Panc1 (cell line): Measurements from ENCODE around the gene LGSN. TPM values are rescaled to one million over a fixed set of nuclear protein-coding genes. Genes with fewer than 3 reads are reported as not detected.

Source experiments
- ATAC-seq: fragments of 200-7000 bp; cut with Tn5 transposase; 2 replicates; pipeline ENCODE4 v1.9.1; 2020; ENCODE audit warnings: mild to moderate bottlenecking, moderate library complexity
- BruUV-seq: library from RNA; stranded (reverse); fragments of 400-500 nt; replicated peaks from 2 replicates; lab custom pipeline; 2021; lab: Mats Ljungman, UMichigan
- CTCF ChIA-PET: fragments of 300-600 bp; sonication (Branson Sonifier 250); formaldehyde crosslinking; loops from one replicate; lab custom pipeline; 2022; ENCODE audit warnings: antibody characterized with exemption; lab: Charles Lee
- POLR2A ChIA-PET: fragments of 300-600 bp; sonication (Branson Sonifier 250); formaldehyde crosslinking; loops from one replicate; lab custom pipeline; 2022; ENCODE audit warnings: antibody characterized with exemption; lab: Charles Lee
- DNase-seq: peaks from one replicate; pipeline ENCODE4 v3.0.0-alpha.2; 2010; ENCODE audit warnings: low read depth, low spot score
- H3K27ac ChIP-seq: 2 replicates; pipeline ENCODE4 v1.5.1; 2011; ENCODE audit warnings: mild to moderate bottlenecking, low read length, inconsistent platforms
- H3K27me3 ChIP-seq: fragments of 200-500 bp; sonication (Bioruptor generic); 2 replicates; pipeline ENCODE4 v1.6.0; 2014; ENCODE audit warnings: low read length, inconsistent platforms; ENCODE audit not compliant: control insufficient read depth, insufficient read depth
- H3K36me3 ChIP-seq: fragments of 200-500 bp; sonication (Bioruptor generic); 2 replicates; pipeline ENCODE4 v1.5.1; 2014; ENCODE audit warnings: inconsistent platforms, mild to moderate bottlenecking, low read length, moderate library complexity; ENCODE audit not compliant: control insufficient read depth, insufficient read depth
- H3K4me1 ChIP-seq: 2 replicates; pipeline ENCODE4 v1.5.1; 2011; ENCODE audit warnings: inconsistent platforms, mild to moderate bottlenecking, low read length, moderate library complexity; ENCODE audit not compliant: control insufficient read depth, insufficient read depth
- H3K4me3 ChIP-seq, 2 experiments: 2 replicates each; pipeline ENCODE4 v1.5.1; 2011 to 2012; ENCODE audit warnings: low read depth in 2 of 2, low read length in 2 of 2, mild to moderate bottlenecking in 2 of 2, inconsistent platforms in 1 of 2, moderate library complexity in 1 of 2
- H3K9me3 ChIP-seq: fragments of 200-500 bp; sonication (Bioruptor generic); 2 replicates; pipeline ENCODE4 v1.5.1; 2014; ENCODE audit warnings: low read depth, mild to moderate bottlenecking, inconsistent platforms, low read length, moderate library complexity; ENCODE audit not compliant: control insufficient read depth, insufficient read depth
- CTCF ChIP-seq: fragments of 450-650 bp; IDR thresholded peaks from 2 replicates; pipeline ENCODE4 v1.5.1; 2017; ENCODE audit warnings: mild to moderate bottlenecking
- POLR2AphosphoS5 ChIP-seq: IDR thresholded peaks from 2 replicates; pipeline ENCODE4 v1.6.1; 2012; ENCODE audit warnings: mild to moderate bottlenecking, low read depth, low read length, moderate library complexity
- SIN3A ChIP-seq: IDR thresholded peaks from 2 replicates; pipeline ENCODE4 v1.6.1; 2012; ENCODE audit warnings: low read depth, mild to moderate bottlenecking, low read length, moderate library complexity, borderline replicate concordance; ENCODE audit not compliant: insufficient read depth
- TCF7L2 ChIP-seq: IDR thresholded peaks from 2 replicates; pipeline ENCODE4 v1.6.1; 2011; ENCODE audit warnings: mild to moderate bottlenecking, low read depth, low read length, inconsistent platforms
- in situ Hi-C: cut with HindIII; loops from 2 replicates; pipeline ENCODE4 v1.10.0; 2016; ENCODE audit warnings: low sequenced_read_pairs, low pct_unique_long_range_greater_than_20kb
- intact Hi-C: fragments of 100-400 bp; cut with micrococcal nuclease; formaldehyde crosslinking; loops from one replicate; pipeline ENCODE4 v1.10.0; 2022; ENCODE audit not compliant: unreplicated experiment
- total RNA-seq: library from RNA; stranded (reverse); gene quantifications from one replicate; pipeline ENCODE4 v1.2.1, GENCODE V29; 2021; ENCODE audit not compliant: unreplicated experiment
- TF ChIP-seq, protein P1 (sequence below), 2 experiments: IDR thresholded peaks; 2 replicates each; pipeline ENCODE4 v1.6.1; 2011 to 2012; ENCODE audit warnings: low read depth in 2 of 2, control low read depth in 1 of 2, low read length in 1 of 2, mild to moderate bottlenecking in 1 of 2, moderate library complexity in 1 of 2; ENCODE audit not compliant: insufficient read depth in 1 of 2

Gene LGSN
- total RNA-seq, 1 experiment from 2014 or later = not detected

DNA sequence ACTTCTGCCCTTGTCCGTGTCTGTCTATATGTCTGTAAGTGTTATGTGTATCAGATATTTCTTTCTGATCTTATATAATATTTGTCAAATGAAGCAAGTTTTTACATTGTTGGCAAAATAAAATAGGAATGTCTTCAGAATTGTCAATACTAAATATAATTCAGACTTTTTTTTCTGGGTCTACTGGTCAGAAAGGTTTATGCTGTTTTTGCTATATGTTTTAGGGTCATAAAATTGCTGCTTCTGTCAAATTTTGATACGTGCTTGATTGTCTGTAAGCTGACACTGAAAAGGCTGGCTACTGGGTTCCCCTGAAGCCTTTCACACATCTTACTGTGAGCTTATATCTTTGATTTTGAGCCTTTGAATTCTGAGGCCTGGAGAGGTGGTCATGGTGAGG is 20.1 kb downstream of the LGSN start:
- TF ChIP-seq, protein P1, sequence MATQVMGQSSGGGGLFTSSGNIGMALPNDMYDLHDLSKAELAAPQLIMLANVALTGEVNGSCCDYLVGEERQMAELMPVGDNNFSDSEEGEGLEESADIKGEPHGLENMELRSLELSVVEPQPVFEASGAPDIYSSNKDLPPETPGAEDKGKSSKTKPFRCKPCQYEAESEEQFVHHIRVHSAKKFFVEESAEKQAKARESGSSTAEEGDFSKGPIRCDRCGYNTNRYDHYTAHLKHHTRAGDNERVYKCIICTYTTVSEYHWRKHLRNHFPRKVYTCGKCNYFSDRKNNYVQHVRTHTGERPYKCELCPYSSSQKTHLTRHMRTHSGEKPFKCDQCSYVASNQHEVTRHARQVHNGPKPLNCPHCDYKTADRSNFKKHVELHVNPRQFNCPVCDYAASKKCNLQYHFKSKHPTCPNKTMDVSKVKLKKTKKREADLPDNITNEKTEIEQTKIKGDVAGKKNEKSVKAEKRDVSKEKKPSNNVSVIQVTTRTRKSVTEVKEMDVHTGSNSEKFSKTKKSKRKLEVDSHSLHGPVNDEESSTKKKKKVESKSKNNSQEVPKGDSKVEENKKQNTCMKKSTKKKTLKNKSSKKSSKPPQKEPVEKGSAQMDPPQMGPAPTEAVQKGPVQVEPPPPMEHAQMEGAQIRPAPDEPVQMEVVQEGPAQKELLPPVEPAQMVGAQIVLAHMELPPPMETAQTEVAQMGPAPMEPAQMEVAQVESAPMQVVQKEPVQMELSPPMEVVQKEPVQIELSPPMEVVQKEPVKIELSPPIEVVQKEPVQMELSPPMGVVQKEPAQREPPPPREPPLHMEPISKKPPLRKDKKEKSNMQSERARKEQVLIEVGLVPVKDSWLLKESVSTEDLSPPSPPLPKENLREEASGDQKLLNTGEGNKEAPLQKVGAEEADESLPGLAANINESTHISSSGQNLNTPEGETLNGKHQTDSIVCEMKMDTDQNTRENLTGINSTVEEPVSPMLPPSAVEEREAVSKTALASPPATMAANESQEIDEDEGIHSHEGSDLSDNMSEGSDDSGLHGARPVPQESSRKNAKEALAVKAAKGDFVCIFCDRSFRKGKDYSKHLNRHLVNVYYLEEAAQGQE (IDR thresholded peaks at IDR 0.05; ENCODE audit: insufficient read depth in 1 of 2, low read depth in 2 of 2, low read length in 1 of 2) = no peak
- TF ChIP-seq POLR2AphosphoS5 (no peak), SIN3A (no peak), TCF7L2 (no peak), CTCF (no peak)
- no peak for ATAC-seq
- Histone ChIP-seq H3K4me3 (no peak overlapping the region), H3K9me3 (peaks cover 3% of the 10 kb centered on the region), H3K36me3 (no peaks in the 10 kb centered on the region), H3K27ac (no peak overlapping the region), H3K4me1 (no peaks in the 10 kb centered on the region), H3K27me3 (no peaks in the 10 kb centered on the region)
- ChIA-PET POLR2A (no interaction called here), CTCF (no interaction called here)
- in situ Hi-C loops (no loop called here), intact Hi-C loops (no loop called here)
- no peak for DNase-seq
- no TSS peak for BruUV-seq

- BruUV-seq = no TSS peak
- ATAC-seq = no peak
- Histone ChIP-seq H3K9me3 (peaks cover 3% of the 10 kb centered on the region), H3K4me1 (no peaks in the 10 kb centered on the region), H3K27ac (no peak overlapping the region), H3K4me3 (no peak overlapping the region), H3K36me3 (no peaks in the 10 kb centered on the region), H3K27me3 (no peaks in the 10 kb centered on the region)
- TF ChIP-seq SIN3A (no peak), POLR2AphosphoS5 (no peak), CTCF (no peak), TCF7L2 (no peak)
- TF ChIP-seq, protein P1 (IDR thresholded peaks at IDR 0.05; ENCODE audit: insufficient read depth in 1 of 2, low read depth in 2 of 2, low read length in 1 of 2) = no peak
- no peak for DNase-seq
- in situ Hi-C loops (no loop called here), intact Hi-C loops (no loop called here)
- ChIA-PET CTCF (no interaction called here), POLR2A (no interaction called here)
Observed at GRCh38 chr6:63295553-63296194, 24.1 kb downstream of the LGSN start.
